NCI-H526 treated with DMSO at 0.1 percent for 48 hours (cell line): Measurements from ENCODE around the gene DNAJB13.

Experiments used
- DNase-seq: peaks from one replicate; lab custom pipeline; 2025; lab: John Stamatoyannopoulos, UW

The DNAJB13 gene

DNA sequence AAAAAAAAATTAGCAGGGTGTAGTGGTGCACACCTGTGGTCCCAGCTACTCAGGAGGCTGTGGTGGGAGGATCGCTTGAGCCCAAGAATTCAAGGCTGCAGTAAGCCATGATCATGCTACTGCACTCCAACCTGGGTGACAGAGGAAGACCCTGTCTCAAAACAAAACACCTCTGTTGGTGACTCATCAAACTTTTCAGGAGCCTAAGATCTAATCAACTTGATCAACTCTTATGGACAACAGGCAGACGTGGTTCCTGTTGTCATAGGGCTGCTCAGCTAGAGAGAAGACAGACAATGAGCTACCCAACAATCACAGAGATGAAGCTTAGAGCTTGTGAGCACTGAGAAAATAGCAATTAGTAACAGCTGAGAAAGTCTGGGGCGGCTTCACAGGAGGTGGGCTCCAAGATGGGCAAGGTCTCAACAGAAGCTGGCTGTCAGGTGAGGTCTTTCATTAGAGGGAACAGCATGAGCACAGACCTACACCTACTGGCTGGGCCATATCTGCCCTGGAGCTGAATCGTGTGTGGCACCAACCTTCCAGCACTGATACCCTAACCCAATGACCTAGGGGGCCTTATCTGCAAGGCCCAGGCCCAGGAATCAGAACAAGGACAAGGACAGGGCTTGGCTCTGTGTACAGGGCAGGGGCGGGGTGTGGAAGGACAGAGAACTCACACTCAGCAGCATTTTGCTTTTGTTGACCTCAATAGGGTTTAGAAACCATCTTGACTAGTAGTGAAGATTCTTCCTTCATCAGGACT is 65.3 kb downstream of the DNAJB13 start:
- DNase-seq: no peak

DNA sequence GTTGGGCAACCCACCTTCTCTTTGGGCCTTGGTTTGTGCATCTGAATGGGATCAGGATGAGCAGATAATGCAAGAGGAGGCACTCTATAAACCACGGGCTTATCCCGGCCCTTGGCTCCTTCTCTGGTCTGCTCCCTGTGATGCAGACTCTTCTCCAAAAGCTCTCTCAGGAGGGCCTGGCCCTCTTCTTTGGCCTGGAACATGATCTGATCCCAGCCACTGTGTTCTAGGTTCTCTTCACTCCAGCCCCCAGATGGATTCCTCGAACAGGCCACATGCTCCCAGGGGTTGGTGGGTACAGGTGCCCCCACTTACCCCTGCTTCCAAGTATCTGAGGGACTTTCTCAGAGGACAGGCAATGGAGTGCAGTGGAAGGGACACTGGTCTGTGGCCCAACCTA is 66.8 kb downstream of the DNAJB13 start:
- no peak for DNase-seq

DNA sequence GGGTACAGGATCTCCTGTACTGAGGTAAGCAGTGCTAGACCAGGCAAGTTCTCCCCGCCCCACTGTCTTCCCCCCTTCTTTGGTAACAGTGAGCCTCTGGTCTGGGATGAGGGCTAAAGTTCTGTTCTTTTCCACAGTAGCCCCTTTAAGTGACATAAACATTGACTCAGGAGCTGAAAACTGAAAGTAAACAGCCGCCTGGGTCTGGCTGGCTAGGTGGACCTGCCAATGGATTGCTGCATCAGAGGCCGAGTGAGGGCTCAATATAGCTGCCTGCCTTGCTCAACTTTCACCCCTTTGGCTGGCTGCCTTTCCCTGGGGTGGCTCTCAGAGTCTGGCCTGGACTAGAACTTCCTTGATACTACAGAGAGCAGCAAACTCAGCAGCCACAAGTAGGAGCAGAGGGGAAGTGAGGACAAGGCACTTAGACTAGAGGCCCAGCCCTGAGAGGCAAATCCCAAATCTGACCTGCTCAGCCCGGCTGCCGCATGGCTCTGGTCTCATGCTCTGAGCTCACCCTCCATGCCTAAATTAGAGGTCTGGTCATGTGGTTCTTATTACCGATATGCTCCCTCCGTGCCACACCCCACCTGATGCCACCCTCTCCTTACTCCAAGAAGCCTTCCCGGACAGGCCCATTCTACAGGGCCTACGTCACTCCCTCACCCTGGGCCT is 67.6 kb downstream of the DNAJB13 start:
- no peak for DNase-seq

DNA sequence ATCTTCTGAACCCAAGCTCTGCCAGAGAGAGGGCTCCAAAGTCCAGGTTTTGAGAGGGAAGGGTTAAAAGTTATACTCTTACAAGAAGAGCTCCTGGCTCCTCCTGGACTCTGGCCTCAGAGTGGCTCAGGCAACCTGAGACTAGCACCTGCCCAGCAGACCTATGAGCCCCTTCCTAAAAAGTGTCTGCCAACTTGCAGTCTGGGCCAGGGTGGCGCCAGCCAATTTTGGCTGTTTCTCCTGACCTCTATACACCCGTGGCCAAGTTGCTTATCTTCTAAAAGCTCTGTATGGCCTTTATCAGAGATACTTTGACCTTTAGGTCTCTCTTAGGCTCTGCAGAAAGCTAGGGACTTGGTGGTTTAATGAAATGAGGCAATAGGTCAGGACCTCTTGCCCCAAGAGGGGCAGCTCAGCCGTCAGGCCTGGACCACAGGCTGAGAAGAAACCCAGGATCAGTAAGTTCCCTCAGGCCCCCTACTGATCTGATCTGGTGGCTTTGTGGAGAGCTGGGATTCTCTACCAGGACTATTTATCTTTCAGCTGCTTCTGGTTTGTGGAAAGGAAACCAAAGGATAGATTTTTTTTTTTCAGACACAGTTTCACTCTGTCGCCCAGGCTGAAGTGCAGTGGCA is 68.4 kb downstream of the DNAJB13 start:
- no peak for DNase-seq

DNA sequence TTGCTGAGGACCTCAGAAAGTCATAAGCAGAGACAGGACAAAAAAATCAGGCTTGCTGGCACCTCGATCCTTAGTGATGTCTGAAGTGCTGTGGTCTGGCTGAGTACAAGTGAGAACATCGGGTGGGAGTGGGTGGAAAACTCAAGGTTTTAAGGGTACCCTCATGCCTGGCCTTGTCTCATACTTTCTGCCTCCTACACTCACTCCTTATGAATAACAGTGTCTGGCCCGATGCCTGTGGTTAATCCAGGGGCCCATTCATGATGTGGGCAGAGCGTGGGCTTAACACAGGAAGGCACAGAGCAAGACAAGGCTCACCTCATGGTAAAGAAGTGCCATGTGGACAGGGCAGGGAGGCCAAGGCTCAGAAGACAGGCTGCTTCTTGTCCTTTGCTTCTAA is 69.0 kb downstream of the DNAJB13 start:
- DNase-seq: no peak
